T-cell (primary cell): ENCODE measurements around the gene FA2H. TPM values are rescaled to one million over a fixed set of nuclear protein-coding genes. Genes with fewer than 3 reads are reported as not detected.

ENCODE experiments used
- ATAC-seq, 4 experiments: fragments of 200-7000 bp in 3 of 4; fragments of 150-1000 bp in 1 of 4; cut with Tn5 transposase; replicated peaks in 1 of 4; 1 replicate in 3 of 4; 2 replicates in 1 of 4; pipeline ENCODE4 v1.10.0; 2021; ENCODE audit warnings: moderate library complexity in 3 of 4, mild to moderate bottlenecking in 2 of 4, moderate number of reproducible peaks in 1 of 4
- CTCF ChIA-PET, 2 donors: fragments of 300-600 bp; sonication (Branson Sonifier 250); formaldehyde crosslinking; loops; one replicate each; lab custom pipeline; 2022; ENCODE audit warnings: antibody characterized with exemption in 2 of 2; lab: Charles Lee
- POLR2A ChIA-PET, 2 donors: fragments of 300-600 bp; sonication (Branson Sonifier 250); formaldehyde crosslinking; loops; one replicate each; lab custom pipeline; 2022; ENCODE audit warnings: antibody characterized with exemption in 2 of 2; lab: Charles Lee
- DNase-seq, 35 experiments: peaks; one replicate each; pipeline versions ENCODE4 v3.0.0 to v3.0.0-alpha.2; 2013 to 2023
- H3K27ac ChIP-seq: one replicate; pipeline ENCODE4 v1.5.1; 2013; ENCODE audit warnings: low read length
- H3K27me3 ChIP-seq, 2 experiments: replicated peaks in 1 of 2; 1 replicate in 1 of 2; 2 replicates in 1 of 2; pipeline versions ENCODE4 v1.6.1 to v1.7.0; 2013; ENCODE audit warnings: low read length in 1 of 2, mixed read lengths in 1 of 2; ENCODE audit not compliant: control insufficient read depth in 2 of 2, insufficient read depth in 2 of 2; ENCODE audit errors: extremely low read depth in 1 of 2
- H3K36me3 ChIP-seq, 2 donors: 1 replicate in 1 of 2; 2 replicates in 1 of 2; pipeline versions ENCODE4 v1.6.1 to v1.7.0; 2013; ENCODE audit warnings: low read length in 1 of 2; ENCODE audit not compliant: control insufficient read depth in 2 of 2, insufficient read depth in 1 of 2; ENCODE audit errors: extremely low read depth in 1 of 2
- H3K4me1 ChIP-seq, 2 experiments: 1 replicate in 1 of 2; 2 replicates in 1 of 2; pipeline versions ENCODE4 v1.6.1 to v1.7.0; 2013; ENCODE audit warnings: low read length in 2 of 2, mixed read lengths in 1 of 2; ENCODE audit not compliant: insufficient read depth in 2 of 2, control insufficient read depth in 1 of 2; ENCODE audit errors: extremely low read depth in 1 of 2
- H3K4me3 ChIP-seq, 2 donors: 1 replicate in 1 of 2; 2 replicates in 1 of 2; pipeline versions ENCODE4 v1.5.1 to v1.7.0; 2013; ENCODE audit warnings: mild to moderate bottlenecking in 2 of 2, low read length in 1 of 2, moderate library complexity in 1 of 2; ENCODE audit not compliant: control insufficient read depth in 1 of 2; ENCODE audit errors: extremely low read depth in 1 of 2
- H3K9me3 ChIP-seq: 2 replicates; pipeline ENCODE4 v1.7.0; 2013
- H3K27ac Mint-ChIP-seq, 2 donors: one replicate each; pipeline ENCODE4 v1.8.0; 2020 to 2021; ENCODE audit warnings: mild to moderate bottlenecking in 2 of 2, mixed read lengths in 2 of 2
- H3K27me3 Mint-ChIP-seq, 2 donors: one replicate each; pipeline ENCODE4 v1.8.0; 2021 to 2022; ENCODE audit warnings: mixed read lengths in 2 of 2
- H3K36me3 Mint-ChIP-seq: one replicate; pipeline ENCODE4 v1.8.0; 2021; ENCODE audit warnings: mixed read lengths
- H3K4me1 Mint-ChIP-seq, 3 donors: one replicate each; pipeline ENCODE4 v1.8.0; 2020 to 2022; ENCODE audit warnings: mixed read lengths in 3 of 3, mild to moderate bottlenecking in 1 of 3
- H3K4me3 Mint-ChIP-seq, 3 donors: one replicate each; pipeline ENCODE4 v1.8.0; 2020 to 2022; ENCODE audit warnings: mild to moderate bottlenecking in 3 of 3, mixed read lengths in 3 of 3, moderate library complexity in 3 of 3
- H3K9me3 Mint-ChIP-seq, 3 donors: one replicate each; pipeline ENCODE4 v1.8.0; 2020 to 2022; ENCODE audit warnings: mixed read lengths in 3 of 3
- WGBS: methylation state at CpG from one replicate; pipeline ENCODE4 v1.1.5; 2013; ENCODE audit warnings: missing lambda C conversion rate; ENCODE audit not compliant: insufficient coverage; 5-methylcytosine and 5-hydroxymethylcytosine counted together
- total RNA-seq, 35 experiments: library from RNA in 6 of 35; stranded (reverse) in 6 of 35; fragments of 120-200 nt in 1 of 35; gene quantifications; one replicate each; pipeline versions ENCODE4 v1.2.1 to v1.2.4 and lab custom pipeline; 2013 to 2026

Gene FA2H
- total RNA-seq, 5 donors from 2014 or later (not counting 1 experiment from before 2014, with no cell fraction given): 0.23 to 0.39 (median 0.35) TPM; not detected in 2

DNA sequence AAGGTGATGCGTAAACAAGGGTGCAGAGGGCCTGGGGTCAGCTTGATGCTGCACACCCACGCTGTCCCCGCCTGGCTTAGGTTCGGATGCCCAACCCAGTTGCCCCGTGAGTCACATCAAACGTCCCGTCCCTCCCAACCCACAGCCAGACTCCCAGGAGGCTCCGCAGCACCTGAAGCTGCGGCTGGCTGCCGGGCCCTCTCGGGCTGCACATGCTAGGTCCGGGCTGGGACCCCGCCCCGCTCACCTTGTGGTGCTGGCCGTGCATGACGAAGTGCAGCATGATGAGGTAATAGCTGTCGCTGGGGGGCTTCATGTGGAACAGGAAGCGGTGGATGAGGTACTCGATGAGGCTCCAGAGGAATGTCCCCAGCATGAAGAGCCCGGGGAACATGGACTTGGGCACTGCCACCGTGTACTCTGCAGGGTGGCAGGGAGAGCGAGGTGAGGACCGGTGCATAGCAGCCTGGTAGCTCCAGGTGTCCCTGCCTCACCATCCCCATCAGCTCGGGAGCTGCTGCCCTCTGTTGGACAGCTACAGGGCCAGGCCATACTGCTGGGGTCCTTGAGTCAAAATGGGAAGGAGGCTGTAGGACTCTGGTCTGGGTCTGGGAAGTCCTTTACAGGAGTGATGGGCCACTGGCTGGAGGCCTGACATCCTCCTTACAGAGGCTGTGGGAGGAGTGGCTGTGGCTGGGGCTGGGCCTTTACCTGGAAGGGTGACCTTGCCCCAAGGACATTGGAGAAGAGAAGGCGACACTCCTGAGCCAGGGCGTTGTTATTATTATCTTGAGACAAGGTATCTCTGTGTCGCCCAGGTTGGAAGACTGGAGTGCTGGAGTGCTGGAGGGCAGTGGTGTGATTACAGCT lies 55.6 kb downstream of the FA2H start:
- CTCF ChIA-PET: interaction anchor here in 1 of 2 donors (0.6 kb wide), 1 partner anchor 16 kb away, joined by 3 read pairs; no protein-coding TSS in a partner anchor
- H3K36me3 Mint-ChIP-seq: no peaks in the 10 kb centered on the region

DNA sequence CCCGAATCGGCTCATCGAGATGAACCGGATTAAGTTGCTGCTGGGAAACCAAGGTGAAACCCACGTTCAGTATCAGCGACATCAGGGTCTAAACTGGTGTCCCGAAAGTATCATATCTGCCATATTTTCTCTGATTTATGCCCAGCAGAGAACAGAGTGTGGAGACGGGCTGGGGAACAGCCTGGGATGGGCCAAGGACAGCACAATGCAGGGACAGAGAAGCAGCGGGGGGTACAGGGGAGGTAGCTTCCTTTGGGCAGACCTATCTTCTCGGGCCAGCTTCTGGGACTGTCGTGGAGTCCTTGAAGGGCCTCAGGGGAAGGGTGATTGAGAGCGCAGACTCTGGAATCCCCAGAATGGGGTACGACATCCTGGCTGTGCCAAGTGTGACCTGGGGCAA lies 56.5 kb downstream of the FA2H start:
- ATAC-seq (no peak), DNase-seq (no peak)
- H3K27me3 Mint-ChIP-seq: peaks cover 4 to 5% of the 10 kb centered on the region in 2 donors
- no peaks in the 10 kb centered on the region for H3K4me1 Mint-ChIP-seq
- H3K27ac Mint-ChIP-seq: no peak overlapping the region
- Histone ChIP-seq H3K36me3 (no peaks in the 10 kb centered on the region), H3K4me3 (no peak overlapping the region), H3K27ac (no peak overlapping the region), H3K27me3 (peaks cover 0 to 7% of the 10 kb centered on the region in 2 experiments), H3K9me3 (no peaks in the 10 kb centered on the region), H3K4me1 (no peaks in the 10 kb centered on the region)
- ChIA-PET POLR2A (no interaction called here), CTCF (no interaction called here)
- no peaks in the 10 kb centered on the region for H3K9me3 Mint-ChIP-seq
- H3K36me3 Mint-ChIP-seq: no peaks in the 10 kb centered on the region
- H3K4me3 Mint-ChIP-seq: no peak overlapping the region
- WGBS: 77% methylated on average over 11 of the region's 13 CpGs

More for the DNA sequence above, 55.6 kb downstream of the FA2H start:
- H3K27ac ChIP-seq: no peak overlapping the region
- Mint-ChIP-seq H3K4me1 (no peaks in the 10 kb centered on the region), H3K27me3 (peaks cover 7 to 8% of the 10 kb centered on the region in 2 donors), H3K27ac (no peak overlapping the region), H3K9me3 (no peaks in the 10 kb centered on the region), H3K4me3 (no peak overlapping the region)
- H3K36me3 ChIP-seq: no peaks in the 10 kb centered on the region
- POLR2A ChIA-PET: no interaction called here
- WGBS: 87% methylated on average over 17 of the region's 27 CpGs
- ATAC-seq (no peak), DNase-seq (no peak)
- H3K4me3 ChIP-seq: no peak overlapping the region
- peaks cover 0 to 11% of the 10 kb centered on the region in 2 experiments for H3K27me3 ChIP-seq
- no peaks in the 10 kb centered on the region for H3K9me3 ChIP-seq
- H3K4me1 ChIP-seq: no peaks in the 10 kb centered on the region

DNA sequence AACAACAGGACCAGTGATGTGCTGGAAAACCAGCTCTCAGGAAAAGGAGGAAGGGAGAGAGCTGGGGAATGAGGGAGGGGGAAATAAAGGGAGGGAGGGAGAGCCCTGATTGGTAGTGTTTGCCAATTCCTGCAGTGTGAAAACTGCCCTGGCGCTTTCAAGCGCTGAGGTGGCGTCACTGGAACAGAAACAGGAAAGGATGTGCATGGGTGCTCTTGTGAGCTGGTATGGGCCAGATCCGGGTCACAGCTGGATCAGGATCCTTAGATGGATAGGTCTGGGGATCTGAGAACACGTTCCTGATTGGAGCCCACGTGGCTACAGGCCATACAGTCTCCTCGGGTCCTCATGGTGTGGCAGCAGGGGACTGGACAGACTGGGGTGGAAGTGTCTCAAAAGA lies 57.3 kb downstream of the FA2H start:
- POLR2A ChIA-PET: no interaction called here
- no peaks in the 10 kb centered on the region for H3K36me3 Mint-ChIP-seq
- no peaks in the 10 kb centered on the region for H3K4me1 Mint-ChIP-seq
- H3K27me3 ChIP-seq: peaks cover 0 to 4% of the 10 kb centered on the region in 2 experiments
- CTCF ChIA-PET: no interaction called here
- H3K4me1 ChIP-seq: no peaks in the 10 kb centered on the region
- H3K27ac ChIP-seq: no peak overlapping the region
- no peak for DNase-seq
- 68% methylated on average over 6 of the region's 7 CpGs for WGBS
- no peak overlapping the region for H3K27ac Mint-ChIP-seq
- H3K4me3 ChIP-seq: no peak overlapping the region
- no peak overlapping the region for H3K4me3 Mint-ChIP-seq
- H3K9me3 ChIP-seq: no peaks in the 10 kb centered on the region
- H3K36me3 ChIP-seq: no peaks in the 10 kb centered on the region
- H3K9me3 Mint-ChIP-seq: no peaks in the 10 kb centered on the region
- ATAC-seq: no peak
- H3K27me3 Mint-ChIP-seq: peaks cover 0 to 4% of the 10 kb centered on the region in 2 donors

DNA sequence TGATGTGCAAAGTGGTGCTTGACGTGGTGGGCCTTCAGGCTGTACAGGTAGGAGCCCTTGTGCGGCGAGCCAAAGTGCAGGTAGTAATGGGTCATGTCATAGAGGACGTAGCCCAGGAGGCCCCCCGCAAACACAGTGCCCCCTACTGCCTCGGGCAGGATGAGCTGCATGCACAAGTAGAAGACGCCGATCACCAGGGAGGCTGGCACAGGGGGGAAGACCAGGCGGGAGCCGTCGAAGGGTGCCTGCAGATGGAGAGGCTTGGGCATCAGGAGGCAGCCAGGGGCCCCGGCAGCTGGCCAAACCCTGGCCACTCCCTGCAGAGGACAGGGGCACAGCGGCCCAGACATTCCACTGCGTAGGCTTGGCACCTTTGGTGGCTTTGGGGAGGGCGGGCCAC lies 58.3 kb downstream of the FA2H start:
- H3K9me3 Mint-ChIP-seq: no peaks in the 10 kb centered on the region
- Histone ChIP-seq H3K36me3 (no peaks in the 10 kb centered on the region), H3K27me3 (no peaks in the 10 kb centered on the region), H3K9me3 (no peaks in the 10 kb centered on the region), H3K4me1 (no peaks in the 10 kb centered on the region), H3K27ac (no peak overlapping the region), H3K4me3 (no peak overlapping the region)
- H3K36me3 Mint-ChIP-seq: no peaks in the 10 kb centered on the region
- ChIA-PET POLR2A (no interaction called here), CTCF (no interaction called here)
- DNase-seq: no peak
- WGBS: 90% methylated on average over 15 of the region's 15 CpGs
- no peak for ATAC-seq
- no peak overlapping the region for H3K4me3 Mint-ChIP-seq
- no peak overlapping the region for H3K27ac Mint-ChIP-seq
- peaks cover 0 to under 1% of the 10 kb centered on the region in 2 donors for H3K27me3 Mint-ChIP-seq
- no peaks in the 10 kb centered on the region for H3K4me1 Mint-ChIP-seq

DNA sequence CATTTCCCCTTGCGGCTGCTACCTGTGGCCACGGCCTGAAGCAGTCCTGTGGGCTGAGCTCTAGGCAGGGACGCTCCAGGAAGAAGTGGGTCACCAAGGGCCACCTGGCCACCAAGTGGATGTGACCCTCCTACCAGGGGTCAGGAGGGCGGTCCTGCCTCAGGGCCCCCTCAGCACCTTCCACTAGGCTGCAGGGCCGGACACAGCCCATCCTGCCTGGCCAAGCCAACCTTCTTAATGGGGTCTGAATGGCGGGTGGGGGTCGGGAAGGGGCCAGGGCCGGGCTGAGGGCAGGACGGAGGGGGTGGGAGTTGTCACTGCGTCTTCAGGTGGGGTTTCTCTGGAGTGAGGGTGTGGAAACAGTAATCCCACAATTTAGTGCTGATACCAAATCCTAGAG lies 60.7 kb downstream of the FA2H start:
- no peaks in the 10 kb centered on the region for H3K27me3 ChIP-seq
- ChIA-PET CTCF (no interaction called here), POLR2A (interaction anchor here in 1 of 2 donors (0.7 kb wide), 1 partner anchor 377 kb away, joined by 5 read pairs; no protein-coding TSS in a partner anchor)
- H3K4me3 ChIP-seq: no peak overlapping the region
- H3K4me1 ChIP-seq: no peaks in the 10 kb centered on the region
- H3K9me3 ChIP-seq: no peaks in the 10 kb centered on the region
- no peak overlapping the region for H3K27ac ChIP-seq
- no peak for ATAC-seq
- no peaks in the 10 kb centered on the region for H3K9me3 Mint-ChIP-seq
- peaks cover 3 to 7% (median 5%) of the 10 kb centered on the region in 3 donors for H3K4me1 Mint-ChIP-seq
- no peak for DNase-seq
- WGBS: 84% methylated on average over 8 of the region's 10 CpGs
- no peak overlapping the region for H3K27ac Mint-ChIP-seq
- no peaks in the 10 kb centered on the region for H3K36me3 ChIP-seq
- no peaks in the 10 kb centered on the region for H3K27me3 Mint-ChIP-seq
- no peaks in the 10 kb centered on the region for H3K36me3 Mint-ChIP-seq
- no peak overlapping the region for H3K4me3 Mint-ChIP-seq

DNA sequence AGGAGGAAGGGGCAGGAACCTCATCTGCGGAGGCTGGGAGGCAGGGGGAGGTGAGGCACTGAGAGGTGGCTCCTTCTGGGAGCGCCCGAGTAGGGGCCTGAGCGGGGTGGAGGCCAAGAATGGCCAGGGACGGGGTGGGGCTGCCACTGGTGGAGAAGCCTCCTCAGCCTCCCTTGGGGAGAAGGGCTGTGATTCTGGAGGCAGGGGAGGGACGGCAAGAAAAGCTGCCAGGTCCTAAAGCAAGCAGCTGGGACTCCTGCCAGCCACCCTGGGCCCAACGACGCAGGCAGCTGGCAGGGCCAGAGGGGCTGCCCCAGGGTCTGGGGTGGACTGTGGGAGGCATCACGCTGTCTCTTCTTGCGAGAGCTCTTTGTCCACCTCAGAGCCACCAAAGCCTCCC lies 61.3 kb downstream of the FA2H start:
- ChIA-PET POLR2A (interaction anchor here in 1 of 2 donors (0.7 kb wide), 1 partner anchor 24 kb away, joined by 5 read pairs; no protein-coding TSS in a partner anchor), CTCF (interaction anchor here in 1 of 2 donors (1.7 to 2.8 kb wide), 2 partner anchors 13 to 150 kb away, joined by 5 to 12 read pairs; partner anchors contain the start of gene MLKL)
- no peaks in the 10 kb centered on the region for H3K4me1 ChIP-seq
- WGBS: 89% methylated on average over 9 of the region's 10 CpGs
- peaks cover 3 to 7% (median 5%) of the 10 kb centered on the region in 3 donors for H3K4me1 Mint-ChIP-seq
- no peaks in the 10 kb centered on the region for H3K9me3 ChIP-seq
- no peak overlapping the region for H3K27ac ChIP-seq
- H3K9me3 Mint-ChIP-seq: no peaks in the 10 kb centered on the region
- ATAC-seq: no peak
- no peak for DNase-seq
- H3K27me3 Mint-ChIP-seq: no peaks in the 10 kb centered on the region
- no peak overlapping the region for H3K4me3 ChIP-seq
- no peak overlapping the region for H3K27ac Mint-ChIP-seq
- no peaks in the 10 kb centered on the region for H3K27me3 ChIP-seq
- no peaks in the 10 kb centered on the region for H3K36me3 Mint-ChIP-seq
- no peaks in the 10 kb centered on the region for H3K36me3 ChIP-seq
- no peak overlapping the region for H3K4me3 Mint-ChIP-seq
